ENCODE measurements around the gene ARL15.

The ARL15 gene

GRCh38 chr5:54279960-54280359 is 30.4 kb downstream of the ARL15 start:
- Histone ChIP-seq H3K27me3 (ENCODE audit: insufficient read depth, poor library complexity, severe bottlenecking) (no peaks in the 10 kb centered on the region), H3K4me3 (replicated peaks; ENCODE audit: insufficient read depth, low read length) (no peak overlapping the region), H3K27ac (replicated peaks) (no peak overlapping the region)
- TF ChIP-seq POLR2AphosphoS5 (IDR thresholded peaks at IDR 0.05; ENCODE audit: low read depth) (no peak), SPI1 (IDR thresholded peaks at IDR 0.05; ENCODE audit: borderline replicate concordance, low read depth) (no peak), GABPA (IDR thresholded peaks at IDR 0.05; ENCODE audit: low read depth) (no peak), CTCF (IDR thresholded peaks at IDR 0.05; ENCODE audit: insufficient read depth, low read length) (no peak), REST (IDR thresholded peaks at IDR 0.05; ENCODE audit: insufficient replicate concordance, low read depth) (no peak)
- no peak for DNase-seq (ENCODE audit: low read depth in 1 of 2, low spot score in 1 of 2)

- H3K27ac ChIP-seq (replicated peaks), result no peak overlapping the region
Observed at GRCh38 chr5:54278979-54279717, 31.2 kb downstream of the ARL15 start.

More at GRCh38 chr5:54278979-54279717, 31.2 kb downstream of the ARL15 start:
- no peak for DNase-seq (ENCODE audit: low read depth in 1 of 2, low spot score in 1 of 2)
- TF ChIP-seq GABPA (IDR thresholded peaks at IDR 0.05; ENCODE audit: low read depth) (no peak), POLR2AphosphoS5 (IDR thresholded peaks at IDR 0.05; ENCODE audit: low read depth) (no peak), CTCF (IDR thresholded peaks at IDR 0.05; ENCODE audit: insufficient read depth, low read length) (no peak), SPI1 (IDR thresholded peaks at IDR 0.05; ENCODE audit: borderline replicate concordance, low read depth) (no peak), REST (IDR thresholded peaks at IDR 0.05; ENCODE audit: insufficient replicate concordance, low read depth) (no peak)
- no peaks in the 10 kb centered on the region for H3K27me3 ChIP-seq (ENCODE audit: insufficient read depth, poor library complexity, severe bottlenecking)
- no peak overlapping the region for H3K4me3 ChIP-seq (replicated peaks; ENCODE audit: insufficient read depth, low read length)
